ENCODE data around the gene FASTK.
A peak's percentile ranks its signal among the peaks of the same experiment; 100 is the strongest.

Gene FASTK

GRCh38 chr7:151080522-151081169 is at the start of gene FASTK:
Gene FASTK, minus strand, starts transcription at chr7:151080809. Its CDS starts 43 bp downstream, at chr7:151080766.
- DNase-seq = peak; percentile 94

- no peak for DNase-seq
Measured at GRCh38 chr7:151129960-151130591, 49.5 kb upstream of the FASTK start.

- DNase-seq = no peak
Measured at GRCh38 chr7:151129117-151129959, 48.7 kb upstream of the FASTK start.

- DNase-seq = no peak
Measured at GRCh38 chr7:151128716-151129115, 48.1 kb upstream of the FASTK start.

GRCh38 chr7:151128144-151128543 is 47.5 kb upstream of the FASTK start:
- DNase-seq = no peak

- DNase-seq = no peak
Measured at GRCh38 chr7:151126491-151127137, 46.0 kb upstream of the FASTK start.

GRCh38 chr7:151125846-151126481 is 45.4 kb upstream of the FASTK start:
- no peak for DNase-seq

GRCh38 chr7:151125470-151125845 is 44.8 kb upstream of the FASTK start:
- peak; percentile 67 for DNase-seq

GRCh38 chr7:151124899-151125399 is 44.3 kb upstream of the FASTK start:
- no peak for DNase-seq

- DNase-seq = no peak
Measured at GRCh38 chr7:151124481-151124880, 43.9 kb upstream of the FASTK start.

- peak; percentile 84 for DNase-seq
Measured at GRCh38 chr7:151123822-151124464, 43.3 kb upstream of the FASTK start.

- no peak for DNase-seq
Measured at GRCh38 chr7:151123158-151123821, 42.7 kb upstream of the FASTK start.

- DNase-seq = no peak
Measured at GRCh38 chr7:151122796-151123157, 42.2 kb upstream of the FASTK start.

- no peak for DNase-seq
Measured at GRCh38 chr7:151122276-151122675, 41.7 kb upstream of the FASTK start.

- DNase-seq = no peak
Measured at GRCh38 chr7:151121380-151122170, 41.0 kb upstream of the FASTK start.

GRCh38 chr7:151120896-151121295 is 40.3 kb upstream of the FASTK start:
- no peak for DNase-seq

GRCh38 chr7:151119902-151120301 is 39.3 kb upstream of the FASTK start:
- no peak for DNase-seq

GRCh38 chr7:151119055-151119415 is 38.4 kb upstream of the FASTK start:
- no peak for DNase-seq

GRCh38 chr7:151118108-151119054 is 37.8 kb upstream of the FASTK start:
- DNase-seq = no peak

- DNase-seq = no peak
Measured at GRCh38 chr7:151117565-151117964, 37.0 kb upstream of the FASTK start.
